ENCODE data around the gene DEGS2.
"Not testable (repeated sequence)": the region's sequence is repeated elsewhere in the genome, so short reads cannot be mapped to it uniquely, and the experiment has no call there.

Gene DEGS2

GRCh38 chr14:100157548-100158232 is 1.8 kb downstream of the DEGS2 start:
- H3K4me1 ChIP-seq (ENCODE audit: control insufficient read depth, insufficient read depth, low read length); H3K36me3 ChIP-seq (ENCODE audit: control insufficient read depth, insufficient read depth, low read length); H3K4me3 ChIP-seq (ENCODE audit: low read depth, low read length); H3K9me3 ChIP-seq (ENCODE audit: control insufficient read depth, insufficient read depth, low read depth, low read length); H3K9ac ChIP-seq (ENCODE audit: low read length); H3K27ac ChIP-seq (ENCODE audit: low read depth, low read length): not testable (repeated sequence)
- peaks cover 64% of the 10 kb centered on the region for H3K27me3 ChIP-seq (ENCODE audit: control insufficient read depth, insufficient read depth, low read length)

- peaks cover 59% of the 10 kb centered on the region for H3K27me3 ChIP-seq (ENCODE audit: control insufficient read depth, insufficient read depth, low read length)
- H3K36me3 ChIP-seq (ENCODE audit: control insufficient read depth, insufficient read depth, low read length), result no peaks in the 10 kb centered on the region
- H3K9me3 ChIP-seq (ENCODE audit: control insufficient read depth, insufficient read depth, low read depth, low read length), result peaks cover 7% of the 10 kb centered on the region; the same call in 1 of the 2 replicates
- no peak overlapping the region for H3K9ac ChIP-seq (ENCODE audit: low read length)
- H3K4me1 ChIP-seq (ENCODE audit: control insufficient read depth, insufficient read depth, low read length), result peaks cover 3% of the 10 kb centered on the region
- H3K4me3 ChIP-seq (ENCODE audit: low read depth, low read length), result no peak overlapping the region
- no peak overlapping the region for H3K27ac ChIP-seq (ENCODE audit: low read depth, low read length)
Observed at GRCh38 chr14:100156776-100157175, 2.7 kb downstream of the DEGS2 start.

GRCh38 chr14:100155756-100156616 is 3.5 kb downstream of the DEGS2 start:
- H3K27me3 ChIP-seq (ENCODE audit: control insufficient read depth, insufficient read depth, low read length), result peaks cover 53% of the 10 kb centered on the region
- peaks cover 3% of the 10 kb centered on the region for H3K4me1 ChIP-seq (ENCODE audit: control insufficient read depth, insufficient read depth, low read length)
- no peak overlapping the region for H3K27ac ChIP-seq (ENCODE audit: low read depth, low read length)
- H3K36me3 ChIP-seq (ENCODE audit: control insufficient read depth, insufficient read depth, low read length), result no peaks in the 10 kb centered on the region
- H3K9ac ChIP-seq (ENCODE audit: low read length), result no peak overlapping the region
- H3K9me3 ChIP-seq (ENCODE audit: control insufficient read depth, insufficient read depth, low read depth, low read length), result peaks cover 7% of the 10 kb centered on the region; the same call in 1 of the 2 replicates
- H3K4me3 ChIP-seq (ENCODE audit: low read depth, low read length), result no peak overlapping the region

DNA sequence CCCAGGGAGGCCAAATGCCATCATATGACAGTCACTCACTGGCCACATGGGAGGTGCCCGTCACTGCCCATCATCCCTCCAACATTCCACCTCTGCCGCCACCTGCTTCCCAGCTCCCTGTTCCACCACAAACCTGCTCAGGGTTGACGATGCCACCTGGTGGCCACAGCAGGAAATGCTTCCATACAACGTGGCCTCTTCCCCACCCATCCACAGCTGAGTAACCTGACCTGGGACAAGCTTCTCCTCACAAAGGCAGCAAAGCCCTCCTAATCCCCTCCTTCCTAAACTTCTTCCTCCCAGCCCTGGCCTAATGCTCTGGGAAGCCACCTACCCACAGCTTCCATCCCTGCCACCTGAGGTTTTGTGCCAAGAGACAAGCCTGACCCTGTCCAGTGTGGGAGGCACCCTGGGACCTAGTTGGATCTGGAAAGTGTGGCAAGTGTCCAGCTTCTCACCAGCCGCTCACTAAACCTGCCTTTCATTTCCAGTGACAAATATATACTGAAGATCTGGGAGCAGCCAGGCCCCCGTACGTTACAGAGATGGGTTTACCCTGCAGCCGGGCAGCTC is 4.3 kb downstream of the DEGS2 start:
- H3K27ac ChIP-seq (ENCODE audit: low read depth, low read length), result no peak overlapping the region

GRCh38 chr14:100153560-100153959 is 5.9 kb downstream of the DEGS2 start:
- H3K27me3 ChIP-seq (ENCODE audit: control insufficient read depth, insufficient read depth, low read length), result peaks cover 29% of the 10 kb centered on the region
- peaks cover 7% of the 10 kb centered on the region; the same call in 1 of the 2 replicates for H3K9me3 ChIP-seq (ENCODE audit: control insufficient read depth, insufficient read depth, low read depth, low read length)
- no peak overlapping the region for H3K27ac ChIP-seq (ENCODE audit: low read depth, low read length)
- H3K9ac ChIP-seq (ENCODE audit: low read length), result no peak overlapping the region
- no peak overlapping the region for H3K4me3 ChIP-seq (ENCODE audit: low read depth, low read length)
- H3K4me1 ChIP-seq (ENCODE audit: control insufficient read depth, insufficient read depth, low read length), result peaks cover 3% of the 10 kb centered on the region
- H3K36me3 ChIP-seq (ENCODE audit: control insufficient read depth, insufficient read depth, low read length), result no peaks in the 10 kb centered on the region

More for the DNA sequence above, 4.3 kb downstream of the DEGS2 start:
- H3K36me3 ChIP-seq (ENCODE audit: control insufficient read depth, insufficient read depth, low read length), result no peaks in the 10 kb centered on the region
- H3K9me3 ChIP-seq (ENCODE audit: control insufficient read depth, insufficient read depth, low read depth, low read length), result peaks cover 7% of the 10 kb centered on the region; the same call in 1 of the 2 replicates
- peaks cover 44% of the 10 kb centered on the region for H3K27me3 ChIP-seq (ENCODE audit: control insufficient read depth, insufficient read depth, low read length)
- no peak overlapping the region for H3K4me3 ChIP-seq (ENCODE audit: low read depth, low read length)
- H3K9ac ChIP-seq (ENCODE audit: low read length), result no peak overlapping the region
- H3K4me1 ChIP-seq (ENCODE audit: control insufficient read depth, insufficient read depth, low read length), result peaks cover 3% of the 10 kb centered on the region

- Histone ChIP-seq H3K4me3 (ENCODE audit: low read depth, low read length) (no peak overlapping the region), H3K27ac (ENCODE audit: low read depth, low read length) (no peak overlapping the region), H3K27me3 (ENCODE audit: control insufficient read depth, insufficient read depth, low read length) (peaks cover 14% of the 10 kb centered on the region), H3K9me3 (ENCODE audit: control insufficient read depth, insufficient read depth, low read depth, low read length) (peaks cover 7% of the 10 kb centered on the region; the same call in 1 of the 2 replicates), H3K36me3 (ENCODE audit: control insufficient read depth, insufficient read depth, low read length) (no peaks in the 10 kb centered on the region), H3K9ac (ENCODE audit: low read length) (no peak overlapping the region), H3K4me1 (ENCODE audit: control insufficient read depth, insufficient read depth, low read length) (peaks cover 3% of the 10 kb centered on the region)
Observed at GRCh38 chr14:100152091-100152490, 7.4 kb downstream of the DEGS2 start.

DNA sequence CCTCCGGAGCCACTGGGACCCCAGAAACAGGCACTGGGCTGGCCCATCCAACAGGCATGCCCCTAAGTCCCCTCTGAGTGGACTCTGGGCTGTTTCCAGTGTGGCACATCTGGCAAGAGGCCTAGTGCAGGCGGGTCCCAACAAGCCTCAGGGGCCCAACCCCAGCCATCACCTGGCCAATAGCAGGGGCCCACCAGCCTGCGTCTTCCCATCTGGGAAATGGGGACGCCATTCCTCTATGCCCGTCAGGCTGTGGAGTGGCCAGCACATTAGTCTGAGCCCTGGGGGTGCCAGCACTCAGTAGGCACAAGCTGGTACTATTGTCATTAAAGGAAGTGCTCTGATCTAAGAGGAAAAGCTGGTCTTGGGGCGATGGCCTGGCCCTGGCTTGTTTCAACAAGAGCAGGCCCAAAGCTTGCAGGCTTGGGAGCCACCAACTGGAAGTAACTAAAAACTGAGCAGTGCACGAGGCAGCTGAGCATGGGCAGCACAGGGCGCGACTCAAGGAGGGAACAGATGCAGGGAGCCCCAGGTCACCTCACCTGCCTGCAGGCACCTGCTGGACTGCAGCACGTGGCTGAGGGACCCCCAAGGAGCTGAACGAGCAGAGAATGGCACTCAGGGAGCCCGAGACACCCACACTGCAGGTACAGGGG is 8.4 kb downstream of the DEGS2 start:
- Histone ChIP-seq H3K27me3 (ENCODE audit: control insufficient read depth, insufficient read depth, low read length) (peaks cover 4% of the 10 kb centered on the region), H3K27ac (ENCODE audit: low read depth, low read length) (no peak overlapping the region), H3K36me3 (ENCODE audit: control insufficient read depth, insufficient read depth, low read length) (no peaks in the 10 kb centered on the region), H3K4me3 (ENCODE audit: low read depth, low read length) (no peak overlapping the region), H3K4me1 (ENCODE audit: control insufficient read depth, insufficient read depth, low read length) (peaks cover 3% of the 10 kb centered on the region), H3K9me3 (ENCODE audit: control insufficient read depth, insufficient read depth, low read depth, low read length) (peaks cover 7% of the 10 kb centered on the region; the same call in 1 of the 2 replicates), H3K9ac (ENCODE audit: low read length) (no peak overlapping the region)

- no peaks in the 10 kb centered on the region for H3K4me1 ChIP-seq (ENCODE audit: control insufficient read depth, insufficient read depth, low read length)
- no peak overlapping the region for H3K4me3 ChIP-seq (ENCODE audit: low read depth, low read length)
- no peak overlapping the region for H3K27ac ChIP-seq (ENCODE audit: low read depth, low read length)
- peaks cover 7% of the 10 kb centered on the region; the same call in 1 of the 2 replicates for H3K9me3 ChIP-seq (ENCODE audit: control insufficient read depth, insufficient read depth, low read depth, low read length)
- no peak overlapping the region for H3K9ac ChIP-seq (ENCODE audit: low read length)
- H3K27me3 ChIP-seq (ENCODE audit: control insufficient read depth, insufficient read depth, low read length), result no peaks in the 10 kb centered on the region
- H3K36me3 ChIP-seq (ENCODE audit: control insufficient read depth, insufficient read depth, low read length), result no peaks in the 10 kb centered on the region
Observed at GRCh38 chr14:100149851-100150611, 9.4 kb downstream of the DEGS2 start.

DNA sequence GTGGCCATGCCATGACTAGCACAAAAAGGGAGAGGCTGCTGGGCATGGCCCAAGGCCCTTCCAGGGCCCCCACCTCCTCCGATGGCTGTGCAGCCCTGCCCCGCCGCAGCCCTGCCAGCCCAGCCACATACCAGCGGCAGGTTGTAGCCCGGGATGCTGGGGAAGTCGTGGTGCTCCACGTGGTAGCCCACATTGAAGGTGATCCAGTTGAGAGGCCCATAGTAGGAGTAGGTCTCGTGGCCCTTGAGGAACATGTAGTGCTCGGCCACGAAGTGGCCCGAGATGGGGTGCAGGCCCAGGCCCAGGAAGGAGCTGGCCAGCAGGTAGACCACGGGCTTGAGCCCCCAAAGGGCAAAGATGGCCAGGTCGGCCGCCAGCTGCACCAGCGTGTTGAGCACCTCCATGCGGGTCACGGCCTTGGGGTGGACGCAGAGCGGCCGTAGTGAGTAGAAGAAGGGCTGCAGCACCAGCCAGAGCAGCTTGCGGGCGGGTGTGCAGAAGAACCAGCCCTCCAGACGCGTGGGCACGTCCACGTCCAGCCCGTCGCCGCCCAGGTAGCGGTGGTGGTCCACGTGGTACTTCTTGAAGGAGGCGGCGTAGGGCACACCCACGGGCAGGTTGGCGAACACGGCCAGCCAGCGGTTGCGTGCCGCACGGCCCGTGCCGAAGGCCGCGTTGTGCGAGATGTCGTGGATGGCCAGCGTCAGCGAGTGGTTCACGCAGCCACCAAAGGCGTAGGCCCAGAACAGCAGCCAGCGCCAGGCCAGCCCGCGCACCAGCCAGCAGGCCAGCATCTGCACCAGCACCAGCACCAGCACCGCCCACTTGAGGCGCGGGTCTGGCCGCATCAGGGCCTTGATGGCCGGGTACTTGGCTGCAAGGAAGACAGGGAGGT is 10.4 kb downstream of the DEGS2 start:
- Histone ChIP-seq H3K9ac (ENCODE audit: low read length) (no peak overlapping the region), H3K27me3 (ENCODE audit: control insufficient read depth, insufficient read depth, low read length) (no peaks in the 10 kb centered on the region), H3K27ac (ENCODE audit: low read depth, low read length) (no peak overlapping the region), H3K36me3 (ENCODE audit: control insufficient read depth, insufficient read depth, low read length) (0 out of 2 replicates have a peak, but pooled peaks cover 2% of the 10 kb centered on the region), H3K9me3 (ENCODE audit: control insufficient read depth, insufficient read depth, low read depth, low read length) (no peaks in the 10 kb centered on the region), H3K4me3 (ENCODE audit: low read depth, low read length) (no peak overlapping the region), H3K4me1 (ENCODE audit: control insufficient read depth, insufficient read depth, low read length) (no peaks in the 10 kb centered on the region)

Data from HUES6 (cell line).